Measurements from ENCODE around the gene SLC4A3.

The SLC4A3 gene

DNA sequence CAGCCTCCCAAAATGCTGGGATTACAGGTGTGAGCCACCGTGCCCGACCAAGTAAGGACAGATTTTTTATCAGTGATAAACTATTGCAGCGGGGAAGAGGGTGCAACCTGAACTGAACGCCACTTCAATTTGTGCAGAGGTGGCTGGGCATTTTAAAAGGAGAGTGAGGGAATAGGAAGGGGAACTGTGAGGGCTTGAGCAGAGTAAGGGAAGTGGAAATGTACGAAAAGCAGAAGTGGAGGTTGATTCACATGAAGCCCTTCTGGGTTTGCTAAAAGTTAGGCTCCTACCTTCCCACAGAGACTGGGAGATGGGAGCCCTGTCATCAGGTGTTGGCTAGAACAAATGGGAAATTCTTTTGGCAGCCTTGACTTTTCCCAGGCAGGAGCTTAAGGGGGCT, 23.7 kb upstream of the SLC4A3 start:
- no peak overlapping the region for H4K8ac ChIP-seq (ENCODE audit: low read length)
- H3K23ac ChIP-seq (ENCODE audit: low read length in 2 of 2), result no peak overlapping the region
- peaks cover 54 to 69% of the 10 kb centered on the region in 2 experiments for H3K36me3 ChIP-seq (ENCODE audit: control insufficient read depth in 1 of 2, insufficient read depth in 2 of 2, low read depth in 1 of 2, low read length in 2 of 2)
- H2BK5ac ChIP-seq (ENCODE audit: low read depth, low read length, poor library complexity, severe bottlenecking), result no peak overlapping the region
- no peak overlapping the region for H2BK120ac ChIP-seq (ENCODE audit: low read depth, low read length)
- no peaks in the 10 kb centered on the region for H3K9me3 ChIP-seq (ENCODE audit: control insufficient read depth, low read length)
- H3K14ac ChIP-seq (ENCODE audit: low read length in 2 of 2), result no peak overlapping the region
- no peak overlapping the region for H2AFZ ChIP-seq (ENCODE audit: low read depth, low read length)
- no peak overlapping the region for H3K9ac ChIP-seq (ENCODE audit: low read length)
- WGBS, result 95% methylated on average over 5 of the region's 5 CpGs
- no peak overlapping the region for H3K4me3 ChIP-seq (ENCODE audit: insufficient read depth in 1 of 2, low read depth in 1 of 2, low read length in 2 of 2)
- H3K4me2 ChIP-seq (ENCODE audit: low read length, poor library complexity, severe bottlenecking), result no peak overlapping the region
- DNase-seq, result no peak
- no peaks in the 10 kb centered on the region for H3K27me3 ChIP-seq (ENCODE audit: control insufficient read depth in 1 of 2, insufficient read depth in 1 of 2, low read length in 2 of 2)
- H3K18ac ChIP-seq (ENCODE audit: low read depth in 1 of 2, low read length in 2 of 2), result no peak overlapping the region
- H2AK5ac ChIP-seq (ENCODE audit: low read length, severe bottlenecking), result no peak overlapping the region
- H3K79me1 ChIP-seq (replicated peaks; ENCODE audit: low read length, poor library complexity, severe bottlenecking), result peaks cover 11% of the 10 kb centered on the region
- H2BK12ac ChIP-seq (ENCODE audit: low read length in 2 of 2), result no peak overlapping the region
- H3K27ac ChIP-seq (ENCODE audit: low read length, poor library complexity, severe bottlenecking), result no peak overlapping the region
- H2BK15ac ChIP-seq (ENCODE audit: low read depth, poor library complexity, severe bottlenecking), result no peak overlapping the region
- H3K4ac ChIP-seq (ENCODE audit: low read depth in 1 of 2, low read length in 2 of 2), result no peak overlapping the region
- no peaks in the 10 kb centered on the region for H3K4me1 ChIP-seq (ENCODE audit: control insufficient read depth, insufficient read depth, low read depth, low read length)
- no peak overlapping the region for H4K91ac ChIP-seq (ENCODE audit: low read length)

DNA sequence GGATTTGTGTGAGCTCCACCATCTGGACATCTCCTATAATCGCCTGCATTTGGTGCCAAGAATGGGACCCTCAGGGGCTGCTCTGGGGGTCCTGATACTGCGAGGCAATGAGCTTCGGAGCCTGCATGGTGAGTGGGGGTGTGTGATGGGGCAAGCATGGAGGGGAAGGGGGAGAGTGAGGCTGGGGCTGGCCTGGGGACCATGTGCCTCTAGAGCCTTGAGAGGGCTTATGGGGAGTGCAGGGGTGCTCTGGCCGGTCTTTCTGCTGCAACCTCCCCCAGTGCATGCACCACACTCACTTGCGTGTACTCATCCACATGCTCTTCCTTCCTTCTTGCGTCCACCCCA, 21.8 kb upstream of the SLC4A3 start:
- H3K36me3 ChIP-seq (ENCODE audit: control insufficient read depth in 1 of 2, insufficient read depth in 2 of 2, low read depth in 1 of 2, low read length in 2 of 2), result peaks cover 63 to 78% of the 10 kb centered on the region in 2 experiments
- 94% methylated on average over 6 of the region's 6 CpGs for WGBS
- no peak for DNase-seq
- no peak overlapping the region for H3K27ac ChIP-seq (ENCODE audit: low read length, poor library complexity, severe bottlenecking)
- H2BK12ac ChIP-seq (ENCODE audit: low read length in 2 of 2), result no peak overlapping the region
- no peak overlapping the region for H3K4me2 ChIP-seq (ENCODE audit: low read length, poor library complexity, severe bottlenecking)
- peaks cover 5% of the 10 kb centered on the region for H3K79me1 ChIP-seq (replicated peaks; ENCODE audit: low read length, poor library complexity, severe bottlenecking)
- no peak overlapping the region for H3K18ac ChIP-seq (ENCODE audit: low read depth in 1 of 2, low read length in 2 of 2)
- no peaks in the 10 kb centered on the region for H3K4me1 ChIP-seq (ENCODE audit: control insufficient read depth, insufficient read depth, low read depth, low read length)
- H3K27me3 ChIP-seq (ENCODE audit: control insufficient read depth in 1 of 2, insufficient read depth in 1 of 2, low read length in 2 of 2), result no peaks in the 10 kb centered on the region
- peak overlapping the region; percentile 57 for H3K9ac ChIP-seq (ENCODE audit: low read length)
- H2AK5ac ChIP-seq (ENCODE audit: low read length, severe bottlenecking), result no peak overlapping the region
- H3K14ac ChIP-seq (ENCODE audit: low read length in 2 of 2), result no peak overlapping the region
- H4K91ac ChIP-seq (ENCODE audit: low read length), result no peak overlapping the region
- H3K23ac ChIP-seq (ENCODE audit: low read length in 2 of 2), result no peak overlapping the region
- no peak overlapping the region for H4K8ac ChIP-seq (ENCODE audit: low read length)
- H3K9me3 ChIP-seq (ENCODE audit: control insufficient read depth, low read length), result no peaks in the 10 kb centered on the region
- no peak overlapping the region for H2AFZ ChIP-seq (ENCODE audit: low read depth, low read length)
- H3K4ac ChIP-seq (ENCODE audit: low read depth in 1 of 2, low read length in 2 of 2), result no peak overlapping the region
- H2BK15ac ChIP-seq (ENCODE audit: low read depth, poor library complexity, severe bottlenecking), result no peak overlapping the region
- no peak overlapping the region for H2BK120ac ChIP-seq (ENCODE audit: low read depth, low read length)
- no peak overlapping the region for H3K4me3 ChIP-seq (ENCODE audit: insufficient read depth in 1 of 2, low read depth in 1 of 2, low read length in 2 of 2)
- no peak overlapping the region for H2BK5ac ChIP-seq (ENCODE audit: low read depth, low read length, poor library complexity, severe bottlenecking)

- H2AFZ ChIP-seq (ENCODE audit: low read depth, low read length), result no peak overlapping the region
- H3K36me3 ChIP-seq (ENCODE audit: control insufficient read depth in 1 of 2, insufficient read depth in 2 of 2, low read depth in 1 of 2, low read length in 2 of 2), result peaks cover 69 to 76% of the 10 kb centered on the region in 2 experiments
- H4K91ac ChIP-seq (ENCODE audit: low read length), result no peak overlapping the region
- H4K8ac ChIP-seq (ENCODE audit: low read length), result no peak overlapping the region
- H2BK12ac ChIP-seq (ENCODE audit: low read length in 2 of 2), result no peak overlapping the region
- H2BK15ac ChIP-seq (ENCODE audit: low read depth, poor library complexity, severe bottlenecking), result no peak overlapping the region
- DNase-seq, result no peak
- no peak overlapping the region for H2BK120ac ChIP-seq (ENCODE audit: low read depth, low read length)
- no peak overlapping the region for H3K18ac ChIP-seq (ENCODE audit: low read depth in 1 of 2, low read length in 2 of 2)
- WGBS, result 96% methylated on average over 13 of the region's 15 CpGs
- no peak overlapping the region for H2BK5ac ChIP-seq (ENCODE audit: low read depth, low read length, poor library complexity, severe bottlenecking)
- H3K4me2 ChIP-seq (ENCODE audit: low read length, poor library complexity, severe bottlenecking), result no peak overlapping the region
- H3K4me3 ChIP-seq (ENCODE audit: insufficient read depth in 1 of 2, low read depth in 1 of 2, low read length in 2 of 2), result no peak overlapping the region
- no peak overlapping the region for H3K23ac ChIP-seq (ENCODE audit: low read length in 2 of 2)
- no peak overlapping the region for H2AK5ac ChIP-seq (ENCODE audit: low read length, severe bottlenecking)
- H3K9ac ChIP-seq (ENCODE audit: low read length), result no peak overlapping the region
- no peaks in the 10 kb centered on the region for H3K9me3 ChIP-seq (ENCODE audit: control insufficient read depth, low read length)
- H3K27ac ChIP-seq (ENCODE audit: low read length, poor library complexity, severe bottlenecking), result no peak overlapping the region
- H3K79me1 ChIP-seq (replicated peaks; ENCODE audit: low read length, poor library complexity, severe bottlenecking), result no peaks in the 10 kb centered on the region
- H3K4me1 ChIP-seq (ENCODE audit: control insufficient read depth, insufficient read depth, low read depth, low read length), result no peaks in the 10 kb centered on the region
- H3K4ac ChIP-seq (ENCODE audit: low read depth in 1 of 2, low read length in 2 of 2), result no peak overlapping the region
- H3K27me3 ChIP-seq (ENCODE audit: control insufficient read depth in 1 of 2, insufficient read depth in 1 of 2, low read length in 2 of 2), result no peaks in the 10 kb centered on the region
- no peak overlapping the region for H3K14ac ChIP-seq (ENCODE audit: low read length in 2 of 2)
Observed at GRCh38 chr2:219607931-219608330, 19.5 kb upstream of the SLC4A3 start.

DNA sequence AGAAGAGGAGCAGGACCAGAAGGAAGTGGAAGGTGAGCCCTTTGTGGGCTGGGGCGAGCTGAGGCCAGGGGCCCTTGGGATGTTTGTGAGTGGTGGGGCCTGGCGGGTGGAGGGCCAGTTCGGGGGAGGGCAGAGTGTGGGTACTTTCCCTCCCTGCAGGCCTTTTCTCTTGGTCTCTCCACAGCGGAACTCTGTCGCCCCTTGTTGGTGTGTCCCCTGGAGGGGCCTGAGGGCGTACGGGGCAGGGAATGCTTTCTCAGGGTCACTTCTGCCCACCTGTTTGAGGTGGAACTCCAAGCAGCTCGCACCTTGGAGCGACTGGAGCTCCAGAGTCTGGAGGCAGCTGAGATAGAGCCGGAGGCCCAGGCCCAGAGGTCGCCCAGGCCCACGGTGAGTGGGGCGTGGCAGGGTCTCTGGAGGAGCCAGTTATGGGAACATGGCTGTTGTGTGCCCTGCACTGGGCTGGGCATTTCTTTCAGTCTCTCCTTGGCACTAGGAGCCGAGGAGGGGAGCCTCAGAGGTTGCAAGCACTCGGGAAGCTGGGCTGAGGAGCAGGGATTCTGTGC, 18.9 kb upstream of the SLC4A3 start:
- Histone ChIP-seq H2BK5ac (ENCODE audit: low read depth, low read length, poor library complexity, severe bottlenecking) (no peak overlapping the region), H3K4me2 (ENCODE audit: low read length, poor library complexity, severe bottlenecking) (no peak overlapping the region), H3K23ac (ENCODE audit: low read length in 2 of 2) (no peak overlapping the region), H3K79me1 (replicated peaks; ENCODE audit: low read length, poor library complexity, severe bottlenecking) (no peaks in the 10 kb centered on the region), H3K14ac (ENCODE audit: low read length in 2 of 2) (no peak overlapping the region), H3K36me3 (ENCODE audit: control insufficient read depth in 1 of 2, insufficient read depth in 2 of 2, low read depth in 1 of 2, low read length in 2 of 2) (peaks cover 72 to 73% of the 10 kb centered on the region in 2 experiments), H3K9ac (ENCODE audit: low read length) (no peak overlapping the region), H3K27me3 (ENCODE audit: control insufficient read depth in 1 of 2, insufficient read depth in 1 of 2, low read length in 2 of 2) (no peaks in the 10 kb centered on the region), H3K18ac (ENCODE audit: low read depth in 1 of 2, low read length in 2 of 2) (no peak overlapping the region), H2AK5ac (ENCODE audit: low read length, severe bottlenecking) (no peak overlapping the region), H3K27ac (ENCODE audit: low read length, poor library complexity, severe bottlenecking) (no peak overlapping the region), H3K4me3 (ENCODE audit: insufficient read depth in 1 of 2, low read depth in 1 of 2, low read length in 2 of 2) (no peak overlapping the region), H4K8ac (ENCODE audit: low read length) (no peak overlapping the region), H3K9me3 (ENCODE audit: control insufficient read depth, low read length) (no peaks in the 10 kb centered on the region), H2AFZ (ENCODE audit: low read depth, low read length) (no peak overlapping the region), H3K4ac (ENCODE audit: low read depth in 1 of 2, low read length in 2 of 2) (no peak overlapping the region), H2BK12ac (ENCODE audit: low read length in 2 of 2) (no peak overlapping the region), H4K91ac (ENCODE audit: low read length) (no peak overlapping the region), H2BK120ac (ENCODE audit: low read depth, low read length) (no peak overlapping the region), H2BK15ac (ENCODE audit: low read depth, poor library complexity, severe bottlenecking) (peak overlapping the region; percentile 9), H3K4me1 (ENCODE audit: control insufficient read depth, insufficient read depth, low read depth, low read length) (no peaks in the 10 kb centered on the region)
- 83% methylated on average over 15 of the region's 15 CpGs for WGBS
- DNase-seq, result no peak
